ENCODE measurements around the gene TOGARAM2. TPM values are rescaled to one million over a fixed set of nuclear protein-coding genes. Genes with fewer than 3 reads are reported as not detected.

TOGARAM2 gene
- total and polyA plus RNA-seq, 2 of the 13 experiments (the other 11 are each of a cell fraction or from before 2014, with no cell fraction given): under 0.01 to 0.05 TPM

GRCh38 chr2:29006092-29006979 lies 25.2 kb downstream of the TOGARAM2 start (continued):
- TF ChIP-seq SP1 (IDR thresholded peaks at IDR 0.05) (0 out of 2 replicates have a peak, but pooled peaks have one; percentile 18), SP1 (CRISPR knock-in tag; IDR thresholded peaks at IDR 0.05) (no peak), FOXA1 (IDR thresholded peaks at IDR 0.05) (0 out of 2 replicates have a peak, but pooled peaks have one; percentile 14), FOXA1 (CRISPR knock-in tag; IDR thresholded peaks at IDR 0.05) (no peak), NCOA5 (CRISPR knock-in tag; IDR thresholded peaks at IDR 0.05) (no peak), SNAPC4 (CRISPR knock-in tag; IDR thresholded peaks at IDR 0.05) (no peak), CHCHD3 (CRISPR knock-in tag; IDR thresholded peaks at IDR 0.05) (0 out of 2 replicates have a peak, but pooled peaks have one; percentile 30), HES4 (CRISPR knock-in tag; IDR thresholded peaks at IDR 0.05; ENCODE audit: borderline replicate concordance) (0 out of 2 replicates have a peak, but pooled peaks have one; percentile 33), ZNF691 (CRISPR knock-in tag; IDR thresholded peaks at IDR 0.05; ENCODE audit: borderline replicate concordance, low read depth) (no peak), IKZF1 (IDR thresholded peaks at IDR 0.05) (0 out of 2 replicates have a peak, but pooled peaks have one; percentile 62), DRAP1 (CRISPR knock-in tag; IDR thresholded peaks at IDR 0.05) (no peak), ZNF543 (CRISPR knock-in tag; IDR thresholded peaks at IDR 0.05) (no peak), ZNF768 (CRISPR knock-in tag; IDR thresholded peaks at IDR 0.05) (no peak)

Data from HepG2 (cell line).